GM12865 (cell line): ENCODE data around the gene C1QTNF8.

Source experiments
- DNase-seq: peaks from one replicate; pipeline ENCODE4 v3.0.0; 2010; ENCODE audit warnings: low read depth
- H3K4me3 ChIP-seq: 2 replicates; pipeline ENCODE4 v1.5.1; 2011; ENCODE audit warnings: mild to moderate bottlenecking, low read depth, low read length, control low read depth
- TF ChIP-seq, protein P1 (sequence below): IDR thresholded peaks from 2 replicates; pipeline ENCODE4 v1.5.1; 2011; ENCODE audit warnings: low read length, control low read depth, low read depth, inconsistent platforms; ENCODE audit not compliant: insufficient read depth; ENCODE audit errors: missing control alignments

C1QTNF8 gene

DNA sequence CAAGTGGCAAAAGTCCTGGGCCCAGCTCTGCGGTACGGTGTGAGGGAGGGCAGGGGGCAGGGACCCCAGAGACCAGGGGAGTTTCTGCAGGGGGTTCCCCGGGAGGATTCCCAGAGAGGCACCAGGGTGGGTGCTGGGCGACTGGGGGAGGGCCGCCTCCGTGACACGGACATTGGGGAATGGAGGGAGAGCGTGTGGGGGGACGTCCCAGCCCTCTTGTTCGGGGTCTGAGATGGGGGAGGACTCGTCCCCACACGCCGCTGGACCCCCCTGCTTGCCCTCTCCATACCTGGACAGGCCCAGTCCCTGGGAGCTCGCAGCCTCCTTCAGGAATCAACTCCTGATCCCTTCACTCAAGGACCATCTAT is 26.3 kb upstream of the C1QTNF8 start:
- DNase-seq = no peak
- TF ChIP-seq, protein P1, sequence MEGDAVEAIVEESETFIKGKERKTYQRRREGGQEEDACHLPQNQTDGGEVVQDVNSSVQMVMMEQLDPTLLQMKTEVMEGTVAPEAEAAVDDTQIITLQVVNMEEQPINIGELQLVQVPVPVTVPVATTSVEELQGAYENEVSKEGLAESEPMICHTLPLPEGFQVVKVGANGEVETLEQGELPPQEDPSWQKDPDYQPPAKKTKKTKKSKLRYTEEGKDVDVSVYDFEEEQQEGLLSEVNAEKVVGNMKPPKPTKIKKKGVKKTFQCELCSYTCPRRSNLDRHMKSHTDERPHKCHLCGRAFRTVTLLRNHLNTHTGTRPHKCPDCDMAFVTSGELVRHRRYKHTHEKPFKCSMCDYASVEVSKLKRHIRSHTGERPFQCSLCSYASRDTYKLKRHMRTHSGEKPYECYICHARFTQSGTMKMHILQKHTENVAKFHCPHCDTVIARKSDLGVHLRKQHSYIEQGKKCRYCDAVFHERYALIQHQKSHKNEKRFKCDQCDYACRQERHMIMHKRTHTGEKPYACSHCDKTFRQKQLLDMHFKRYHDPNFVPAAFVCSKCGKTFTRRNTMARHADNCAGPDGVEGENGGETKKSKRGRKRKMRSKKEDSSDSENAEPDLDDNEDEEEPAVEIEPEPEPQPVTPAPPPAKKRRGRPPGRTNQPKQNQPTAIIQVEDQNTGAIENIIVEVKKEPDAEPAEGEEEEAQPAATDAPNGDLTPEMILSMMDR = no peak
- no peak overlapping the region for H3K4me3 ChIP-seq

DNA sequence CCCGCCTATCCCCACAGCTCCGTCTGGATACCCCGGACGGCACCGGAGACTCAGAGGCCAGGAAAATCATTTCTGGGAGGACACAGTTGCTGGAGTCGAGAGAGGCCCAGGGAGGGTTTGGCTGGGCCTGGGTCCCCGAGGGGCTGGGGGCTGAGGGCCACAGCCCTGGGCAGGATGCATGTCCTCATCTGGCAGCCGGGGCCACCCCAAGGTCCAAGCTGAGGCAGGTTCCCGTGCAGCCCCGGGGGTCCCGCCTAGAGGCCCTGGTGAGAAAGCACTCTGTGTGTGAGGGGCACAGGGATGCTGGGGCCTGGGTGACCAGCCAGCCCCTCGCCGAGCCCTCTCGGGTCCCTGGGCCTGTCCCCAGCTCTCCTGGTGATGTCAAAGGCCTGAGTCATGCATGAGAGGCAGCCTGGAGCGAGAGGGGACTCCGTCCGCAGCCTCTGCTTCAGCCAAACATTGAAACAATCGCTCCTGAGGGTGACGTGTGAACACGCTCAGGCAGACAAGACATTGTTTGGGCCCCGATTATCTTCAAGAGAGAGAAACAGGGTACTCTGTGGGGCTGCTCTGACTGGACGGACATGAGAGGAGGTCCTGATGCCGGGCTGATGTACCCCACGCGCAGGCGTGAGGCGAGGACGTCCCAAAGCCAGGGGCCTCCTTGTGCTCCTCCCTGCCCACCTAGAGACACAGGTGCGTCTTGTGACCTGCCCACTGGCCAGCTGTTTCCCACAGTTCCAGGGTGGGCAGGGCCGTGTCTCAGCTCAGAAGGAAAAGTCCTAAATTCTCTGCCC is 25.8 kb upstream of the C1QTNF8 start:
- TF ChIP-seq, protein P1 = no peak
- no peak for DNase-seq
- no peak overlapping the region for H3K4me3 ChIP-seq

- H3K4me3 ChIP-seq = no peak overlapping the region
- DNase-seq = no peak
- TF ChIP-seq, protein P1 = no peak
Measured at GRCh38 chr16:1121009-1121408, 25.0 kb upstream of the C1QTNF8 start.

GRCh38 chr16:1120577-1120941 is 24.5 kb upstream of the C1QTNF8 start:
- TF ChIP-seq, protein P1 = no peak
- no peak for DNase-seq
- no peak overlapping the region for H3K4me3 ChIP-seq

DNA sequence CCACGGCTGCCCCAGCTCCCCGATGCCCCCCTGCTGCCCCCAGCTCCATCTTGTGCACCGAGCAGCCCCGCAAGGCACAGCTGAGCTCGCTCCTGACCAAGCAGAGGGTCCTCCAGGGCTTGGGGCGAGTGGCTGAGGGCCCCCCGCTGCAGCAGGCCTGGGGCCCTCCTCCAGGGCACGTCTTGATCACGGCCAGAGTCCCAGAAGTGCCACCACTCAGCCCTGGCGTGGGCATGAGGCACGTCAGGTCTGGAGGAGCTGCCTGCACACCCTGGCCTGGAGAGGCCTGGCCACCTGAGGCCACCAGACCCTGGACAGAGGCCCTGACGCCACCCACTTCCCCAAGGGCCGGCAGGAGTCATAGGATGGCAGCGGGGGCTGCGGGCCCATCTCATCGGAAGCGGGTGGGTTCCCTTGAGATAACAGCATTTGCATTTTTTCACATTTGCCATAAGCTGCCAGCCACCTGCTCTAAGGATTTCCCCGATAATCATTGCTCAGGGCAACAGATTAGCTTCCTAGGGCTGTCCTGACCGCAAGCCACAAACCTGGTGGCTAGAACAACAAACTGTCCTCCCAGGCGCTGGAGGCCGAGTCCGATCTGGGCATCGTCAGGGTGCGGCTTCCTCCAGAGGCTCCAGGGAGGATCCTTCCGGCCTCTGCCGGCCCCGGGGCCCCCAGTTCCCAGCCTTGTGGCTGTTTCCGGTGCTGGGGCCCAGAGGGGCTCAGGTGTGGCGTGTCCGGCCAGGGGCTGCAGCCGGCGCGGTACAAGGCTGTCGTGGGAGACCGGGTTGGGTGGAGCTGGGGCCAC is 23.9 kb upstream of the C1QTNF8 start:
- TF ChIP-seq, protein P1 = no peak
- peak; percentile 21 for DNase-seq
- no peak overlapping the region for H3K4me3 ChIP-seq

- DNase-seq = no peak
- TF ChIP-seq, protein P1 = no peak
- no peak overlapping the region for H3K4me3 ChIP-seq
Measured at GRCh38 chr16:1119129-1119528, 23.1 kb upstream of the C1QTNF8 start.
